ENCODE results near the gene PREX1.
"Not testable (repeated sequence)": the region's sequence is repeated elsewhere in the genome, so short reads cannot be mapped to it uniquely, and the experiment has no call there.

The PREX1 gene

DNA sequence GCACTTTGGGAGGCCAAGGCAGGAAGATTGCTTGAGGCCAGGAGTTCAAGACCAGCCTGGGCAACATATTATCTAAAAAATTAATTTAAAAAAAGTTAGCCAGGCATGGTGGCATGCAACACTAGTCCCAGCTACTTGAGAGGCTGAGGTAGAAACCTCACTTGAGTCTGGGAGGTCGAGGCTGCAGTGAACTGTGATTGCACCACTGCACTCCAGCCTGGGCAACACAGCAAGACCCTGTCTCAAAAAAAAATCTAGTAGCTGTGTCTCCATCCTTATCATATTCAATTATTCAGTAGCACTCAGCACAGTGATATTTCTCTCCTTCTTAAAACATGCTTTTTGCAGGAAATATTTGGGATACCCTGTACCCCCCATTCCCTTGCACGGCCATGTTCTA, 16.1 kb upstream of the PREX1 start:
- not testable (repeated sequence) for H4K8ac ChIP-seq (ENCODE audit: low read length); H3K9ac ChIP-seq (ENCODE audit: low read length); H3K23ac ChIP-seq (ENCODE audit: low read length in 2 of 2); H3K36me3 ChIP-seq (ENCODE audit: control insufficient read depth in 1 of 2, insufficient read depth in 2 of 2, low read depth in 1 of 2, low read length in 2 of 2); H3K4me3 ChIP-seq (ENCODE audit: insufficient read depth in 1 of 2, low read depth in 1 of 2, low read length in 2 of 2); H3K18ac ChIP-seq (ENCODE audit: low read depth in 1 of 2, low read length in 2 of 2); H2AK5ac ChIP-seq (ENCODE audit: low read length, severe bottlenecking); H3K27ac ChIP-seq (ENCODE audit: low read length, poor library complexity, severe bottlenecking); H2BK5ac ChIP-seq (ENCODE audit: low read depth, low read length, poor library complexity, severe bottlenecking); H2AFZ ChIP-seq (ENCODE audit: low read depth, low read length); H3K4ac ChIP-seq (ENCODE audit: low read depth in 1 of 2, low read length in 2 of 2); H3K9me3 ChIP-seq (ENCODE audit: control insufficient read depth, low read length); H2BK12ac ChIP-seq (ENCODE audit: low read length in 2 of 2); H3K27me3 ChIP-seq (ENCODE audit: control insufficient read depth in 1 of 2, insufficient read depth in 1 of 2, low read length in 2 of 2); H2BK120ac ChIP-seq (ENCODE audit: low read depth, low read length); H3K4me1 ChIP-seq (ENCODE audit: control insufficient read depth, insufficient read depth, low read depth, low read length); H3K14ac ChIP-seq (ENCODE audit: low read length in 2 of 2); H3K4me2 ChIP-seq (ENCODE audit: low read length, poor library complexity, severe bottlenecking); H2BK15ac ChIP-seq (ENCODE audit: low read depth, poor library complexity, severe bottlenecking); DNase-seq; H3K79me1 ChIP-seq (replicated peaks; ENCODE audit: low read length, poor library complexity, severe bottlenecking); H4K91ac ChIP-seq (ENCODE audit: low read length)
- 86% methylated on average over 2 of the region's 2 CpGs for WGBS

DNA sequence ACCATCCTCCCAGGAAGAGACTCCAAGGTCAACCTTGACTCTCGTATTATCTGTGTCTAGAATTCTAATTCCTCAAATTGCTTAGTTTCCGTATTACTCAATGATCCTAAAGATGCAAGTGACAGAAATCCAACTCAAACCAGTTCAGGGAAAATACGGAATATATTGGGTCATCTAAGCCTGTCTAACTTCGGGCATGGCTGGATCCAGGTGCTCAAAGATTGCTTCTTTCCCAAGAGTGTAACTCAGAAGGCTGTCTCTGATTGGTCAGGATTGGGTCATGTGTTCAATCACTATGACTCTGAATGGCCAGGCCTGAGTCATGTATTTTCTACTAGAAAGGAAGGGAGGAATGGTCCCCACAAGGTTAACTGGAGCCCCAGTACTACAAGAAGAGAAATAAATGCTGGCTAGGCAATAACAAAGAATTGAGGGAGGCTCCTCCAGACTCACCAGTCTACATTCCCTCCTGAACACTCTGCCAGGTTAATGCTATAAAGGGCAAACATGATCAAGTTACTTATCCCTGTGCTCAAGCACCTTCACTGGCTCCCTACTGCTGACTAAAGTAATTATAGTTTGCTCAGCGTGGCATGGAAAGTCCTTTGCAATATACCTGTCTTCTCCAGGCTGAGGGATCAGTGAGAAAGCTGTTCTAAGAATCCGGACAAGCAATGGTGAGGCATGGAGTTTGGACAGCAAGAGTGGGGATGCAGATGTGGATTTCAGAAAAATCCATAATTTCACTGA, 15.4 kb upstream of the PREX1 start:
- H3K27ac ChIP-seq (ENCODE audit: low read length, poor library complexity, severe bottlenecking), result no peak overlapping the region
- no peak overlapping the region for H3K4me3 ChIP-seq (ENCODE audit: insufficient read depth in 1 of 2, low read depth in 1 of 2, low read length in 2 of 2)
- over 99% methylated on average over 6 of the region's 6 CpGs for WGBS
- peaks cover 2% of the 10 kb centered on the region for H3K9me3 ChIP-seq (ENCODE audit: control insufficient read depth, low read length)
- H3K4me1 ChIP-seq (ENCODE audit: control insufficient read depth, insufficient read depth, low read depth, low read length), result peaks cover 8% of the 10 kb centered on the region
- no peak overlapping the region for H3K14ac ChIP-seq (ENCODE audit: low read length in 2 of 2)
- no peak overlapping the region for H2BK15ac ChIP-seq (ENCODE audit: low read depth, poor library complexity, severe bottlenecking)
- no peak overlapping the region for H4K8ac ChIP-seq (ENCODE audit: low read length)
- no peak overlapping the region for H3K4ac ChIP-seq (ENCODE audit: low read depth in 1 of 2, low read length in 2 of 2)
- H2BK5ac ChIP-seq (ENCODE audit: low read depth, low read length, poor library complexity, severe bottlenecking), result no peak overlapping the region
- no peak overlapping the region for H3K18ac ChIP-seq (ENCODE audit: low read depth in 1 of 2, low read length in 2 of 2)
- H2BK120ac ChIP-seq (ENCODE audit: low read depth, low read length), result no peak overlapping the region
- H3K4me2 ChIP-seq (ENCODE audit: low read length, poor library complexity, severe bottlenecking), result no peak overlapping the region
- no peak overlapping the region for H2BK12ac ChIP-seq (ENCODE audit: low read length in 2 of 2)
- no peak overlapping the region for H3K9ac ChIP-seq (ENCODE audit: low read length)
- no peaks in the 10 kb centered on the region for H3K36me3 ChIP-seq (ENCODE audit: control insufficient read depth in 1 of 2, insufficient read depth in 2 of 2, low read depth in 1 of 2, low read length in 2 of 2)
- no peak overlapping the region for H2AK5ac ChIP-seq (ENCODE audit: low read length, severe bottlenecking)
- H3K79me1 ChIP-seq (replicated peaks; ENCODE audit: low read length, poor library complexity, severe bottlenecking), result no peaks in the 10 kb centered on the region
- H3K23ac ChIP-seq (ENCODE audit: low read length in 2 of 2), result no peak overlapping the region
- H4K91ac ChIP-seq (ENCODE audit: low read length), result no peak overlapping the region
- peaks cover 0 to 8% of the 10 kb centered on the region in 2 experiments for H3K27me3 ChIP-seq (ENCODE audit: control insufficient read depth in 1 of 2, insufficient read depth in 1 of 2, low read length in 2 of 2)
- no peak overlapping the region for H2AFZ ChIP-seq (ENCODE audit: low read depth, low read length)
- no peak for DNase-seq

DNA sequence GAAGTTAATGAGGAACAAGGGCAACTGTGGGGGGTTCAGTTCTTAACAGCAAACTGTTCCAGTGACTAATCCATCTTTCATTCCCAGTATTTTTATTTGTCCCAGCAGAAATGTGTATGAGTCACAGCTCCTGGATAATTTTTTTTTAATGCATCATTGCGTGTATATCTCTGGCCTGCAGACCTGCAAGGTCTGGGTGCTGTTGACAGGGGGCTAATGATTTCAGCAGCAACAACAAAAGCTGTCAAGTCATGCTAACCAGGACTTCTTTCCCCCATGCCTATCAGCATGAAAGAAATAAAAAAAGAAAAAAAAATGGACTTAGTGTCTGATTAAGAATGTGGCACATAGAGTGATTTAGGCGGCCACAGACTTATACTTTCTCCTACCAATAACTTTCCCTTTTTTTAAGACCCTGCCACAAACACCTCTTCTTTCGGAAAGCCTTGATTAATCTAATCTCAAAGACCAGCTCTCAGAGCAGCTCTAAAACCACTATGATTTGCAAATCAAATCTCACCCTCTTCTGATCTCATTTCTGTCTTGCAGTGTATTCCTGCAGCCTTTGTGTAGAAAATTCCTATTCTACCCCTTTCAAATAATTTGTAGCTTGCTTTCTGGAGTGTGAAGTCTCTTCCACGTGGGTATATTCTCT, 14.2 kb upstream of the PREX1 start:
- WGBS, result 58% methylated on average over 4 of the region's 4 CpGs
- no peak overlapping the region for H4K91ac ChIP-seq (ENCODE audit: low read length)
- peak; percentile 73 for DNase-seq
- no peak overlapping the region for H2AK5ac ChIP-seq (ENCODE audit: low read length, severe bottlenecking)
- H2BK120ac ChIP-seq (ENCODE audit: low read depth, low read length), result no peak overlapping the region
- no peaks in the 10 kb centered on the region for H3K9me3 ChIP-seq (ENCODE audit: control insufficient read depth, low read length)
- H4K8ac ChIP-seq (ENCODE audit: low read length), result no peak overlapping the region
- H3K4me3 ChIP-seq (ENCODE audit: insufficient read depth in 1 of 2, low read depth in 1 of 2, low read length in 2 of 2), result no peak overlapping the region
- H3K36me3 ChIP-seq (ENCODE audit: control insufficient read depth in 1 of 2, insufficient read depth in 2 of 2, low read depth in 1 of 2, low read length in 2 of 2), result no peaks in the 10 kb centered on the region
- H3K14ac ChIP-seq (ENCODE audit: low read length in 2 of 2), result no peak overlapping the region
- no peak overlapping the region for H2BK15ac ChIP-seq (ENCODE audit: low read depth, poor library complexity, severe bottlenecking)
- no peak overlapping the region for H3K23ac ChIP-seq (ENCODE audit: low read length in 2 of 2)
- no peak overlapping the region for H3K18ac ChIP-seq (ENCODE audit: low read depth in 1 of 2, low read length in 2 of 2)
- H3K79me1 ChIP-seq (replicated peaks; ENCODE audit: low read length, poor library complexity, severe bottlenecking), result no peaks in the 10 kb centered on the region
- H3K27me3 ChIP-seq (ENCODE audit: control insufficient read depth in 1 of 2, insufficient read depth in 1 of 2, low read length in 2 of 2), result peaks cover 0 to 20% of the 10 kb centered on the region in 2 experiments
- H2BK12ac ChIP-seq (ENCODE audit: low read length in 2 of 2), result no peak overlapping the region
- H3K4me2 ChIP-seq (ENCODE audit: low read length, poor library complexity, severe bottlenecking), result peak overlapping the region; percentile 60
- no peak overlapping the region for H2BK5ac ChIP-seq (ENCODE audit: low read depth, low read length, poor library complexity, severe bottlenecking)
- peak overlapping the region; percentile 63 for H3K27ac ChIP-seq (ENCODE audit: low read length, poor library complexity, severe bottlenecking)
- H3K4ac ChIP-seq (ENCODE audit: low read depth in 1 of 2, low read length in 2 of 2), result no peak overlapping the region
- no peak overlapping the region for H2AFZ ChIP-seq (ENCODE audit: low read depth, low read length)
- no peak overlapping the region for H3K9ac ChIP-seq (ENCODE audit: low read length)
- peaks cover 8% of the 10 kb centered on the region for H3K4me1 ChIP-seq (ENCODE audit: control insufficient read depth, insufficient read depth, low read depth, low read length)

DNA sequence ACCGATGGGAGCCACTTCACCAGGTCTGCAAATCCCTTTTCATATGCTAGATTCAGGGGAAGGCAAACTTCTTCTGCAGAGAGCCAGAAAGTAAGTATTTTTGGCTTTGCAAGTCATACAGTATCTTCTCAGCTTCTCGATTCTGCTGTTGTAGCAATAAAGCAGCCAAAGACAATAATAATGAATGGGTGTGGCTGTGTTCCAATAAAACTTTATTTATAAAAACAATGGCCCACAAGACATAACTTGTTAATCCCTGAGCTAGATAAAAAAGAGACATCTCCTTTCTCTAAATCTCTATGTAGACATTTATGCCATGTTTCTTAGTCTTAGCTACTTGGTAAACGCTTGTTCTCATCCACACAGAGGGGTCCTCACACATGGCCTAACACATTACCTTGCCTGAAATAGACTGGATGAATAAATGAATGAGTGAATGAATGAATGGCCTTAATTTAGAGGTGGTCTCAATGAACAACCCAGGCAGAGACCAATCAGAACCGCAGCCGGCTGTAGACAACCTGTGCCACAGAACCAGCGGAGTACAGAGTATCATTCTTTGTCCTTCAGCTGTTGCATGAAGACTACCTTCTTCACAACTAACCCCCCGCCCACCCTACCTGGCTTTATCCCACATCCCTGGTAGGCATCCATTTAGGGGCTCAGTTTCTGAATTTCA, 13.5 kb upstream of the PREX1 start:
- no peak overlapping the region for H2BK120ac ChIP-seq (ENCODE audit: low read depth, low read length)
- H3K23ac ChIP-seq (ENCODE audit: low read length in 2 of 2), result no peak overlapping the region
- no peak for DNase-seq
- no peak overlapping the region for H2BK5ac ChIP-seq (ENCODE audit: low read depth, low read length, poor library complexity, severe bottlenecking)
- no peak overlapping the region for H3K14ac ChIP-seq (ENCODE audit: low read length in 2 of 2)
- no peak overlapping the region for H3K4ac ChIP-seq (ENCODE audit: low read depth in 1 of 2, low read length in 2 of 2)
- 94% methylated on average over 5 of the region's 7 CpGs for WGBS
- no peak overlapping the region for H2BK12ac ChIP-seq (ENCODE audit: low read length in 2 of 2)
- no peak overlapping the region for H2BK15ac ChIP-seq (ENCODE audit: low read depth, poor library complexity, severe bottlenecking)
- no peak overlapping the region for H2AFZ ChIP-seq (ENCODE audit: low read depth, low read length)
- H3K27ac ChIP-seq (ENCODE audit: low read length, poor library complexity, severe bottlenecking), result peak overlapping the region; percentile 39
- no peak overlapping the region for H4K8ac ChIP-seq (ENCODE audit: low read length)
- no peak overlapping the region for H4K91ac ChIP-seq (ENCODE audit: low read length)
- H3K4me2 ChIP-seq (ENCODE audit: low read length, poor library complexity, severe bottlenecking), result peak overlapping the region; percentile 60
- no peak overlapping the region for H2AK5ac ChIP-seq (ENCODE audit: low read length, severe bottlenecking)
- no peaks in the 10 kb centered on the region for H3K36me3 ChIP-seq (ENCODE audit: control insufficient read depth in 1 of 2, insufficient read depth in 2 of 2, low read depth in 1 of 2, low read length in 2 of 2)
- H3K27me3 ChIP-seq (ENCODE audit: control insufficient read depth in 1 of 2, insufficient read depth in 1 of 2, low read length in 2 of 2), result peaks cover 0 to 25% of the 10 kb centered on the region in 2 experiments
- no peaks in the 10 kb centered on the region for H3K79me1 ChIP-seq (replicated peaks; ENCODE audit: low read length, poor library complexity, severe bottlenecking)
- H3K9me3 ChIP-seq (ENCODE audit: control insufficient read depth, low read length), result no peaks in the 10 kb centered on the region
- no peak overlapping the region for H3K9ac ChIP-seq (ENCODE audit: low read length)
- peaks cover 3% of the 10 kb centered on the region for H3K4me1 ChIP-seq (ENCODE audit: control insufficient read depth, insufficient read depth, low read depth, low read length)
- H3K4me3 ChIP-seq (ENCODE audit: insufficient read depth in 1 of 2, low read depth in 1 of 2, low read length in 2 of 2), result no peak overlapping the region
- no peak overlapping the region for H3K18ac ChIP-seq (ENCODE audit: low read depth in 1 of 2, low read length in 2 of 2)
